Endothelial cell of umbilical vein (primary cell): ENCODE results near the gene SPAG16. TPM values are rescaled to one million over a fixed set of nuclear protein-coding genes. Genes with fewer than 3 reads are reported as not detected.

Experiments
- BruUV-seq: library from RNA; stranded (reverse); fragments of 400-500 nt; replicated peaks from 2 replicates; lab custom pipeline; 2021; lab: Mats Ljungman, UMichigan
- CTCF ChIA-PET: fragments of 300-600, 350-600 bp; sonication (Branson Sonifier 250); formaldehyde crosslinking; loops from one replicate; lab custom pipeline; 2021; ENCODE audit warnings: antibody characterized with exemption, inconsistent platforms; lab: Charles Lee
- POLR2A ChIA-PET: fragments of 300-600, 350-600 bp; sonication (Branson Sonifier 250); formaldehyde crosslinking; loops from one replicate; lab custom pipeline; 2021; ENCODE audit warnings: antibody characterized with exemption, inconsistent platforms; lab: Charles Lee
- DNase-seq: peaks from one replicate; pipeline ENCODE4 v3.0.0-alpha.2; 2011; ENCODE audit warnings: low read depth, low spot score
- FAIRE-seq: peaks from 2 replicates; lab custom pipeline; 2011; peaks lifted over from hg19 to GRCh38; lab: Jason Lieb, UNC
- H2AFZ ChIP-seq: 2 replicates; pipeline ENCODE4 v1.6.0; 2012; ENCODE audit warnings: low read depth, low read length, control low read depth, inconsistent platforms
- H3K27ac ChIP-seq: 2 replicates; pipeline ENCODE4 v1.5.1; 2011; ENCODE audit warnings: low read depth, mild to moderate bottlenecking, control low read depth, low read length, moderate library complexity; ENCODE audit not compliant: insufficient read depth
- H3K27me3 ChIP-seq, 2 experiments: 2 replicates each; pipeline versions ENCODE4 v1.6.0 to v1.6.1; 2011; ENCODE audit warnings: low read length in 2 of 2, mixed read lengths in 1 of 2; ENCODE audit not compliant: control insufficient read depth in 2 of 2, insufficient read depth in 2 of 2
- H3K36me3 ChIP-seq, 2 experiments: 2 replicates in 1 of 2; 3 replicates in 1 of 2; pipeline ENCODE4 v1.5.1; 2011; ENCODE audit warnings: low read length in 2 of 2, mild to moderate bottlenecking in 1 of 2, moderate library complexity in 1 of 2; ENCODE audit not compliant: control insufficient read depth in 2 of 2, insufficient read depth in 2 of 2; ENCODE audit errors: extremely low read depth in 1 of 2
- H3K4me1 ChIP-seq: 3 replicates; pipeline ENCODE4 v1.5.1; 2011; ENCODE audit warnings: mild to moderate bottlenecking, low read length; ENCODE audit not compliant: control insufficient read depth, insufficient read depth; ENCODE audit errors: extremely low read depth
- H3K4me2 ChIP-seq: 2 replicates; pipeline ENCODE4 v1.6.1; 2011; ENCODE audit warnings: low read length, control low read depth, mixed read lengths; ENCODE audit not compliant: insufficient read depth
- H3K4me3 ChIP-seq, 3 experiments: fragments of 200-600 bp in 1 of 3; sonication (generic), shearing (Covaris generic) in 1 of 3; replicated peaks in 1 of 3; 2 replicates each; pipeline ENCODE4 v1.5.1; 2011 to 2016; ENCODE audit warnings: control low read depth in 3 of 3, low read length in 3 of 3, mild to moderate bottlenecking in 2 of 3, inconsistent platforms in 1 of 3, low read depth in 1 of 3, moderate library complexity in 1 of 3; ENCODE audit not compliant: insufficient read depth in 1 of 3
- H3K79me2 ChIP-seq: 2 replicates; pipeline ENCODE4 v1.6.0; 2012; ENCODE audit warnings: low read length, inconsistent platforms; ENCODE audit not compliant: control insufficient read depth, insufficient read depth
- H3K9ac ChIP-seq: replicated peaks from 2 replicates; pipeline ENCODE3; 2011; ENCODE audit warnings: low read length, control low read depth; ENCODE audit not compliant: insufficient read depth; ENCODE audit errors: extremely low read depth
- H3K9me1 ChIP-seq: replicated peaks from 3 replicates; pipeline ENCODE4 v1.6.0; 2011; ENCODE audit warnings: mild to moderate bottlenecking, low read length; ENCODE audit not compliant: control insufficient read depth, insufficient read depth; ENCODE audit errors: extremely low read depth
- H3K9me3 ChIP-seq: replicated peaks from 2 replicates; pipeline ENCODE4 v1.5.1; 2012; ENCODE audit warnings: low read length, inconsistent platforms; ENCODE audit not compliant: control insufficient read depth, insufficient read depth
- H4K20me1 ChIP-seq: replicated peaks from 2 replicates; pipeline ENCODE3; 2011; ENCODE audit warnings: mild to moderate bottlenecking, low read length; ENCODE audit not compliant: control insufficient read depth, insufficient read depth; ENCODE audit errors: extremely low read depth
- CTCF ChIP-seq, 2 donors: IDR thresholded peaks; 1 replicate in 1 of 2; 2 replicates in 1 of 2; pipeline ENCODE4 v1.5.1; 2011; ENCODE audit warnings: low read length in 2 of 2, mild to moderate bottlenecking in 2 of 2, moderate library complexity in 2 of 2, control low read depth in 1 of 2, inconsistent platforms in 1 of 2, low read depth in 1 of 2; ENCODE audit not compliant: insufficient read depth in 1 of 2; ENCODE audit errors: extremely low read depth in 1 of 2
- EZH2 ChIP-seq: IDR thresholded peaks from 2 replicates; pipeline ENCODE4 v1.6.1; 2012; ENCODE audit warnings: borderline replicate concordance, low read depth, mild to moderate bottlenecking, moderate library complexity, low read length, inconsistent platforms; ENCODE audit not compliant: severe bottlenecking
- FOS ChIP-seq: IDR thresholded peaks from 2 replicates; pipeline ENCODE4 v1.6.1; 2011; ENCODE audit warnings: mild to moderate bottlenecking, low read length, moderate library complexity, borderline replicate concordance; ENCODE audit not compliant: insufficient read depth
- GATA2 ChIP-seq: IDR thresholded peaks from 2 replicates; pipeline ENCODE4 v1.7.0; 2011; ENCODE audit warnings: low read depth, mild to moderate bottlenecking, moderate library complexity, mixed read lengths, low read length; ENCODE audit not compliant: insufficient read length, insufficient read depth
- JUN ChIP-seq: IDR thresholded peaks from 2 replicates; pipeline ENCODE4 v1.6.1; 2011; ENCODE audit warnings: borderline replicate concordance, low read depth; ENCODE audit not compliant: insufficient read length, insufficient read depth
- MAX ChIP-seq: IDR thresholded peaks from 2 replicates; pipeline ENCODE4 v1.6.1; 2011; ENCODE audit not compliant: insufficient read depth, insufficient read length
- MYC ChIP-seq: IDR thresholded peaks from one replicate; pipeline ENCODE4 v1.6.1; 2011; ENCODE audit warnings: mild to moderate bottlenecking, low read depth, low read length
- POLR2A ChIP-seq: IDR thresholded peaks from 2 replicates; pipeline ENCODE4 v1.6.1; 2012; ENCODE audit warnings: low read depth, mild to moderate bottlenecking, control low read depth, low read length
- POLR2AphosphoS5 ChIP-seq: IDR thresholded peaks from 2 replicates; pipeline ENCODE4 v1.6.1; 2012; ENCODE audit warnings: low read depth, mild to moderate bottlenecking, control low read depth, low read length, moderate library complexity; ENCODE audit not compliant: insufficient read depth
- dilution Hi-C: fragments of 300-500 bp; cut with MboI; formaldehyde crosslinking; loops from one replicate; pipeline ENCODE4 v1.15.0; 2019; ENCODE audit warnings: low sequenced_read_pairs; ENCODE audit not compliant: extremely low pct_ligation_motif_present
- intact Hi-C: fragments of 100-400 bp; cut with micrococcal nuclease; formaldehyde crosslinking; loops from one replicate; pipeline ENCODE4 v1.10.0; 2022
- polyA plus RNA-seq, 4 experiments: library from polyadenylated mRNA; depleted of rRNA in 3 of 4; stranded (reverse) in 3 of 4; unstranded in 1 of 4; fragments of >200 nt; gene quantifications; 2 replicates each; pipeline versions ENCODE4 v1.2.1 to v1.2.3, GENCODE V29; 2011 to 2012; ENCODE audit warnings: missing spikeins in 1 of 4
- total RNA-seq: library from RNA; stranded (reverse); gene quantifications from 2 replicates; pipeline ENCODE4 v1.2.3, GENCODE V29; 2021

SPAG16 gene
- total and polyA plus RNA-seq, 2 donors (not counting 3 experiments of a cell fraction or from before 2014, with no cell fraction given) = 4.0 to 7.7 TPM

GRCh38 chr2:213789940-213790339 is 505.7 kb downstream of the SPAG16 start:
- Histone ChIP-seq H3K27me3 (no peaks in the 10 kb centered on the region), H3K4me3 (no peak overlapping the region), H3K79me2 (no peaks in the 10 kb centered on the region), H3K4me2 (no peak overlapping the region), H3K27ac (no peak overlapping the region), H4K20me1 (no peaks in the 10 kb centered on the region), H3K9me1 (no peaks in the 10 kb centered on the region), H3K9me3 (no peaks in the 10 kb centered on the region), H3K36me3 (no peaks in the 10 kb centered on the region), H3K4me1 (no peaks in the 10 kb centered on the region), H2AFZ (no peak overlapping the region), H3K9ac (no peak overlapping the region)
- TF ChIP-seq POLR2A (no peak), POLR2AphosphoS5 (no peak), MAX (no peak), FOS (no peak), JUN (no peak), CTCF (IDR thresholded peaks at IDR 0.05; ENCODE audit: extremely low read depth in 1 of 2, insufficient read depth in 1 of 2, low read depth in 1 of 2, low read length in 2 of 2) (no peak), MYC (no peak), GATA2 (no peak), EZH2 (no peak)
- ChIA-PET POLR2A (no interaction called here), CTCF (no interaction called here)
- FAIRE-seq = no peak
- BruUV-seq = no TSS peak
- dilution Hi-C loops (no loop called here), intact Hi-C loops (no loop called here)
- DNase-seq = no peak
